Measurements from ENCODE around the gene POMT1. TPM values are rescaled to one million over a fixed set of nuclear protein-coding genes. Genes with fewer than 3 reads are reported as not detected.
A peak's percentile ranks its signal among the peaks of the same experiment; 100 is the strongest.
"Not testable (repeated sequence)": the region's sequence is repeated elsewhere in the genome, so short reads cannot be mapped to it uniquely, and the experiment has no call there.

The POMT1 gene
- total and polyA plus RNA-seq, 3 donors from 2014 or later = 99.7 to 118 (median 117) TPM

GRCh38 chr9:131545003-131545785, 42.5 kb downstream of the POMT1 start, which contains the start of gene PRRT1B:
Gene PRRT1B, plus strand, starts transcription at chr9:131545523. Its CDS starts 93 bp downstream, at chr9:131545616.
- Histone ChIP-seq H3K27ac (no peak within 1 kb of the TSS), H3K4me1 (peaks cover 4% of the 10 kb centered on the region), H3K9me3 (no peaks in the 10 kb centered on the region), H3K36me3 (ENCODE audit: low read depth, missing control alignments) (no peaks in the 10 kb centered on the region), H3K27me3 (no peaks in the 10 kb centered on the region), H3K4me3 (peak within 1 kb of the TSS in 1 of 2 donors; percentile 18)
- no peak for TF ChIP-seq CTCF (IDR thresholded peaks at IDR 0.05)
- no peak for TF ChIP-seq POLR2A (IDR thresholded peaks at IDR 0.05)
- intact Hi-C loops (cut with DNase I; ENCODE audit: low total_unique reads) = no loop called here
- 22 to 41% methylated on average over 15 to 43 of the region's 50 CpGs for WGBS, 2 donors
- DNase-seq = no peak

GRCh38 chr9:131545786-131546335, 43.1 kb downstream of the POMT1 start:
- 1 to 4% methylated on average over 18 to 29 of the region's 30 CpGs for WGBS, 2 donors
- Histone ChIP-seq H3K27me3 (no peaks in the 10 kb centered on the region), H3K36me3 (ENCODE audit: low read depth, missing control alignments) (no peaks in the 10 kb centered on the region), H3K4me1 (peaks cover 4% of the 10 kb centered on the region), H3K4me3 (peak overlapping the region in 1 of 2 donors; percentile 18), H3K27ac (no peak overlapping the region), H3K9me3 (no peaks in the 10 kb centered on the region)
- intact Hi-C loops (cut with DNase I; ENCODE audit: low total_unique reads) = no loop called here
- no peak for DNase-seq
- no peak for TF ChIP-seq POLR2A (IDR thresholded peaks at IDR 0.05)
- TF ChIP-seq CTCF (IDR thresholded peaks at IDR 0.05) = no peak

GRCh38 chr9:131546336-131547084, 43.8 kb downstream of the POMT1 start:
- DNase-seq = no peak
- H3K4me3 ChIP-seq = peak overlapping the region; percentile 18 to 21
- H3K27ac ChIP-seq = no peak overlapping the region

GRCh38 chr9:131549186-131549585, 46.5 kb downstream of the POMT1 start:
- H3K27ac ChIP-seq; H3K36me3 ChIP-seq (ENCODE audit: low read depth, missing control alignments); H3K4me3 ChIP-seq; H3K27me3 ChIP-seq; H3K4me1 ChIP-seq; DNase-seq; H3K9me3 ChIP-seq; intact Hi-C loops (cut with DNase I; ENCODE audit: low total_unique reads): not testable (repeated sequence)
- 82 to 85% methylated on average over 10 of the region's 10 CpGs for WGBS, 2 donors

More at GRCh38 chr9:131546336-131547084, 43.8 kb downstream of the POMT1 start:
- intact Hi-C loops (cut with DNase I; ENCODE audit: low total_unique reads) = no loop called here
- H3K4me1 ChIP-seq = peaks cover 4% of the 10 kb centered on the region
- no peaks in the 10 kb centered on the region for H3K36me3 ChIP-seq (ENCODE audit: low read depth, missing control alignments)
- H3K9me3 ChIP-seq = no peaks in the 10 kb centered on the region
- TF ChIP-seq CTCF (IDR thresholded peaks at IDR 0.05) (no peak), POLR2A (IDR thresholded peaks at IDR 0.05) (no peak)
- WGBS, 2 donors = 4% methylated on average over 31 to 45 of the region's 49 CpGs
- H3K27me3 ChIP-seq = no peaks in the 10 kb centered on the region

GRCh38 chr9:131550465-131550864, 47.7 kb downstream of the POMT1 start:
- DNase-seq = peak; percentile 32
- H3K4me1 ChIP-seq; H3K4me3 ChIP-seq; H3K36me3 ChIP-seq (ENCODE audit: low read depth, missing control alignments); H3K27me3 ChIP-seq; H3K27ac ChIP-seq; intact Hi-C loops (cut with DNase I; ENCODE audit: low total_unique reads); H3K9me3 ChIP-seq: not testable (repeated sequence)
- 24 to 49% methylated on average over 8 of the region's 8 CpGs for WGBS, 2 donors

Measured in testis (tissue), 3 donors.